GM19468 (cell line): ENCODE results near the gene HOXC10.

ENCODE experiments used
- ATAC-seq: cut with Tn5 transposase; IDR thresholded peaks from one replicate; pipeline ENCODE4 v1.9.1; 2021; ENCODE audit warnings: mild to moderate bottlenecking, moderate library complexity, moderate number of reproducible peaks; ENCODE audit not compliant: unreplicated experiment; ENCODE audit errors: extremely low read depth

The HOXC10 gene

GRCh38 chr12:53950437-53950773 lies 34.5 kb upstream of the HOXC10 start:
- no peak for ATAC-seq

- ATAC-seq: no peak
Measured at GRCh38 chr12:53950789-53951576, 34.0 kb upstream of the HOXC10 start.

GRCh38 chr12:53951577-53952334 lies 33.2 kb upstream of the HOXC10 start:
- ATAC-seq: no peak

GRCh38 chr12:53952335-53952694 lies 32.6 kb upstream of the HOXC10 start:
- ATAC-seq: no peak

- ATAC-seq: no peak
Measured at GRCh38 chr12:53952871-53953734, 31.8 kb upstream of the HOXC10 start.

GRCh38 chr12:53953831-53954693 lies 30.9 kb upstream of the HOXC10 start:
- no peak for ATAC-seq

GRCh38 chr12:53954694-53955035 lies 30.3 kb upstream of the HOXC10 start, which contains the start of gene HOXC12:
HOXC12 (plus strand) TSS chr12:53954903; CDS start chr12:53954930, 27 bp downstream.
- no peak for ATAC-seq

- ATAC-seq: no peak
Measured at GRCh38 chr12:53955036-53955775, 29.7 kb upstream of the HOXC10 start.

GRCh38 chr12:53955776-53956250 lies 29.1 kb upstream of the HOXC10 start:
- no peak for ATAC-seq

GRCh38 chr12:53956251-53956887 lies 28.6 kb upstream of the HOXC10 start:
- ATAC-seq: no peak

- ATAC-seq: no peak
Measured at GRCh38 chr12:53956914-53957536, 27.9 kb upstream of the HOXC10 start.

GRCh38 chr12:53958128-53958527 lies 26.8 kb upstream of the HOXC10 start:
- no peak for ATAC-seq

GRCh38 chr12:53959314-53959713 lies 25.6 kb upstream of the HOXC10 start:
- ATAC-seq: no peak

- ATAC-seq: no peak
Measured at GRCh38 chr12:53960187-53961024, 24.5 kb upstream of the HOXC10 start.

GRCh38 chr12:53961025-53961761 lies 23.8 kb upstream of the HOXC10 start:
- ATAC-seq: no peak

- ATAC-seq: no peak
Measured at GRCh38 chr12:53963005-53963404, 21.9 kb upstream of the HOXC10 start.
